AG04450 (cell line): ENCODE data around the gene YPEL1. TPM values are rescaled to one million over a fixed set of nuclear protein-coding genes. Genes with fewer than 3 reads are reported as not detected.
"Not testable (repeated sequence)": the region's sequence is repeated elsewhere in the genome, so short reads cannot be mapped to it uniquely, and the experiment has no call there.

Experiments
- CTCF ChIA-PET: fragments of 300-600, 350-600 bp; formaldehyde crosslinking; extraction: SDS; loops from one replicate; lab custom pipeline; 2022; ENCODE audit warnings: antibody characterized with exemption, inconsistent platforms; lab: Charles Lee
- POLR2A ChIA-PET: fragments of 350-600 bp; formaldehyde crosslinking; extraction: SDS; loops from one replicate; lab custom pipeline; 2021; ENCODE audit warnings: antibody characterized with exemption, inconsistent platforms; lab: Yijun Ruan, JAX
- DNase-seq: peaks from one replicate; pipeline ENCODE4 v3.0.0-alpha.2; 2011; ENCODE audit warnings: low read depth, low spot score
- H3K27ac ChIP-seq: one replicate; pipeline ENCODE4 v1.5.1; 2012; ENCODE audit warnings: low read depth, low read length, control low read depth
- H3K27me3 ChIP-seq: one replicate; pipeline ENCODE4 v1.6.0; 2012; ENCODE audit warnings: low read length; ENCODE audit not compliant: control insufficient read depth, insufficient read depth
- H3K4me3 ChIP-seq: 2 replicates; pipeline ENCODE4 v1.5.1; 2011; ENCODE audit warnings: mild to moderate bottlenecking, low read depth, low read length, control low read depth
- H3K9me3 ChIP-seq: 2 replicates; pipeline ENCODE4 v1.5.1; 2012; ENCODE audit warnings: low read length; ENCODE audit not compliant: control insufficient read depth, insufficient read depth
- CTCF ChIP-seq: IDR thresholded peaks from 2 replicates; pipeline ENCODE4 v1.5.1; 2011; ENCODE audit warnings: low read depth, low read length, control low read depth, inconsistent platforms
- polyA plus RNA-seq: library from polyadenylated mRNA; depleted of rRNA; stranded (reverse); fragments of >200 nt; gene quantifications from 2 replicates; pipeline ENCODE4 v1.2.3, GENCODE V29; 2011

Gene YPEL1
- polyA plus RNA-seq, 1 experiment = 5.5 TPM

GRCh38 chr22:21682385-21683175, 53.0 kb downstream of the YPEL1 start:
- ChIA-PET CTCF (no interaction called here), POLR2A (interaction anchor here (0.6 kb wide), 1 partner anchor 23 kb away, joined by 4 read pairs; no protein-coding TSS in a partner anchor)
- no peak for TF ChIP-seq CTCF
- Histone ChIP-seq H3K27ac (no peak overlapping the region), H3K27me3 (no peaks in the 10 kb centered on the region), H3K4me3 (no peak overlapping the region), H3K9me3 (no peaks in the 10 kb centered on the region; the same call in 1 of the 2 replicates)
- DNase-seq = no peak

- Histone ChIP-seq H3K27ac (no peak overlapping the region), H3K4me3 (no peak overlapping the region), H3K9me3 (no peaks in the 10 kb centered on the region; the same call in 1 of the 2 replicates), H3K27me3 (no peaks in the 10 kb centered on the region)
- ChIA-PET POLR2A (no interaction called here), CTCF (no interaction called here)
- DNase-seq = no peak
- TF ChIP-seq CTCF = no peak
Observed at GRCh38 chr22:21681566-21682370, 53.8 kb downstream of the YPEL1 start.

GRCh38 chr22:21680830-21681565, 54.6 kb downstream of the YPEL1 start:
- Histone ChIP-seq H3K4me3 (no peak overlapping the region), H3K9me3 (no peaks in the 10 kb centered on the region; the same call in 1 of the 2 replicates), H3K27me3 (no peaks in the 10 kb centered on the region), H3K27ac (no peak overlapping the region)
- no peak for DNase-seq
- ChIA-PET CTCF (interaction anchor here (0.6 kb wide), 1 partner anchor 9 kb away, joined by 3 read pairs; no protein-coding TSS in a partner anchor), POLR2A (no interaction called here)
- no peak for TF ChIP-seq CTCF

GRCh38 chr22:21679383-21679782, 56.2 kb downstream of the YPEL1 start:
- Histone ChIP-seq H3K27me3 (no peaks in the 10 kb centered on the region), H3K4me3 (no peak overlapping the region), H3K9me3 (no peaks in the 10 kb centered on the region; the same call in 1 of the 2 replicates), H3K27ac (no peak overlapping the region)
- POLR2A ChIA-PET = no interaction called here
- CTCF ChIA-PET = no interaction called here
- DNase-seq = no peak
- TF ChIP-seq CTCF = no peak

- DNase-seq, POLR2A ChIA-PET, H3K4me3 ChIP-seq, H3K9me3 ChIP-seq, CTCF ChIA-PET, H3K27ac ChIP-seq, H3K27me3 ChIP-seq: not testable (repeated sequence)
Observed at GRCh38 chr22:21678842-21679241, 56.8 kb downstream of the YPEL1 start.
